Lower lobe of right lung (tissue), 2 donors: ENCODE data around the gene RBM34. TPM values are rescaled to one million over a fixed set of nuclear protein-coding genes. Genes with fewer than 3 reads are reported as not detected.

Experiments
- ATAC-seq, 2 donors: fragments of 200-7000 bp; cut with Tn5 transposase; one replicate each; pipeline ENCODE4 v1.9.1; 2020 to 2022; ENCODE audit warnings: mild to moderate bottlenecking in 2 of 2, moderate library complexity in 2 of 2
- DNase-seq: peaks from one replicate; pipeline ENCODE4 v3.0.0-alpha.2; 2020
- H3K27ac ChIP-seq: fragments of 200-600 bp; one replicate; pipeline ENCODE4 v1.8.0; 2022
- H3K27me3 ChIP-seq: fragments of 200-600 bp; one replicate; pipeline ENCODE4 v1.8.0; 2022; ENCODE audit warnings: low read depth
- H3K36me3 ChIP-seq: fragments of 200-600 bp; one replicate; pipeline ENCODE4 v1.8.0; 2022; ENCODE audit warnings: mild to moderate bottlenecking
- H3K4me1 ChIP-seq: fragments of 200-600 bp; one replicate; pipeline ENCODE4 v1.8.0; 2022
- H3K4me3 ChIP-seq: fragments of 200-600 bp; one replicate; pipeline ENCODE4 v1.8.0; 2022; ENCODE audit warnings: mild to moderate bottlenecking
- H3K9me3 ChIP-seq: fragments of 200-600 bp; one replicate; pipeline ENCODE4 v1.8.0; 2022
- CTCF ChIP-seq: fragments of 200-600 bp; IDR thresholded peaks from one replicate; pipeline ENCODE4 v1.8.0; 2022; ENCODE audit warnings: antibody characterized with exemption, mild to moderate bottlenecking
- intact Hi-C: fragments of 100-400 bp; cut with DNase I; formaldehyde crosslinking; loops from one replicate; pipeline ENCODE4 v1.11.0; 2022
- total RNA-seq: library from RNA; stranded (reverse); fragmentation: NEBNext Ultra II Directional; extraction: Animal tissue kit (Norgen Biotek cat#: 25700); gene quantifications from one replicate; pipeline ENCODE4 v1.2.1, GENCODE V29; 2021
- donor health status: DM: no; HTN: yes; CAD: no; lungs with severe emphysema.

Gene RBM34
- total RNA-seq, 1 donor from 2014 or later, result 57.3 TPM

- H3K27ac ChIP-seq, result no peak overlapping the region
- no peaks in the 10 kb centered on the region for H3K9me3 ChIP-seq
- no peak overlapping the region for H3K4me3 ChIP-seq
- no peak for TF ChIP-seq CTCF
- no peak for ATAC-seq
- H3K27me3 ChIP-seq, result no peaks in the 10 kb centered on the region
- no peak for DNase-seq
- intact Hi-C loops, result no loop called here
- H3K36me3 ChIP-seq, result peaks cover 11% of the 10 kb centered on the region
- H3K4me1 ChIP-seq, result peaks cover 9% of the 10 kb centered on the region
These were observed 58.0 kb downstream of the RBM34 start for GRCh38 chr1:235102993-235103411.

- Histone ChIP-seq H3K4me3 (no peak overlapping the region), H3K27ac (no peak overlapping the region), H3K4me1 (peaks cover 9% of the 10 kb centered on the region), H3K9me3 (no peaks in the 10 kb centered on the region), H3K27me3 (no peaks in the 10 kb centered on the region), H3K36me3 (peaks cover 3% of the 10 kb centered on the region)
- ATAC-seq, result no peak
- no peak for DNase-seq
- intact Hi-C loops, result no loop called here
- TF ChIP-seq CTCF, result no peak
These were observed 58.8 kb downstream of the RBM34 start for GRCh38 chr1:235102259-235102582.

- Histone ChIP-seq H3K27ac (no peak overlapping the region), H3K4me1 (peaks cover 9% of the 10 kb centered on the region), H3K36me3 (no peaks in the 10 kb centered on the region), H3K4me3 (no peak overlapping the region), H3K9me3 (no peaks in the 10 kb centered on the region), H3K27me3 (no peaks in the 10 kb centered on the region)
- ATAC-seq (no peak), DNase-seq (no peak)
- intact Hi-C loops, result no loop called here
- no peak for TF ChIP-seq CTCF
These were observed 59.3 kb downstream of the RBM34 start for GRCh38 chr1:235101558-235102258.

GRCh38 chr1:235100194-235100772, 60.8 kb downstream of the RBM34 start:
- DNase-seq, result no peak
- ATAC-seq, result no peak
- no peak overlapping the region for H3K4me3 ChIP-seq
- no peaks in the 10 kb centered on the region for H3K36me3 ChIP-seq
- TF ChIP-seq CTCF, result no peak
- H3K9me3 ChIP-seq, result no peaks in the 10 kb centered on the region
- intact Hi-C loops, result no loop called here
- H3K4me1 ChIP-seq, result peaks cover 9% of the 10 kb centered on the region
- H3K27me3 ChIP-seq, result no peaks in the 10 kb centered on the region
- no peak overlapping the region for H3K27ac ChIP-seq

- Histone ChIP-seq H3K27me3 (no peaks in the 10 kb centered on the region), H3K9me3 (no peaks in the 10 kb centered on the region), H3K36me3 (no peaks in the 10 kb centered on the region), H3K4me1 (peaks cover 4% of the 10 kb centered on the region), H3K4me3 (no peak overlapping the region), H3K27ac (no peak overlapping the region)
- no peak for TF ChIP-seq CTCF
- intact Hi-C loops, result no loop called here
- DNase-seq (no peak), ATAC-seq (no peak)
These were observed 62.1 kb downstream of the RBM34 start for GRCh38 chr1:235098991-235099390.
